Liver (tissue), 9 donors: ENCODE measurements around the gene NCR2. TPM values are rescaled to one million over a fixed set of nuclear protein-coding genes. Genes with fewer than 3 reads are reported as not detected.

ENCODE experiments used
- DNase-seq: peaks from one replicate; pipeline ENCODE4 v3.0.0-alpha.2; 2017; ENCODE audit warnings: low spot score
- H3K27ac ChIP-seq, 2 donors: one replicate each; pipeline ENCODE4 v1.7.0; 2013; ENCODE audit warnings: inconsistent platforms in 2 of 2, low read length in 2 of 2, control low read depth in 1 of 2, low read depth in 1 of 2, mild to moderate bottlenecking in 1 of 2
- H3K27me3 ChIP-seq, 4 donors: one replicate each; pipeline versions ENCODE4 v1.6.1 to v1.7.0; 2013; ENCODE audit warnings: low read length in 3 of 4, inconsistent platforms in 1 of 4, mild to moderate bottlenecking in 1 of 4, moderate library complexity in 1 of 4; ENCODE audit not compliant: control insufficient read depth in 4 of 4, insufficient read depth in 4 of 4
- H3K36me3 ChIP-seq, 4 donors: one replicate each; pipeline versions ENCODE4 v1.6.1 to v1.7.0; 2013; ENCODE audit warnings: low read length in 3 of 4, mild to moderate bottlenecking in 3 of 4, low read depth in 1 of 4, moderate library complexity in 1 of 4; ENCODE audit not compliant: control insufficient read depth in 4 of 4, insufficient read depth in 3 of 4
- H3K4me1 ChIP-seq, 4 donors: one replicate each; pipeline versions ENCODE4 v1.6.1 to v1.7.0; 2013; ENCODE audit warnings: low read length in 3 of 4, mild to moderate bottlenecking in 3 of 4, moderate library complexity in 1 of 4; ENCODE audit not compliant: control insufficient read depth in 4 of 4, insufficient read depth in 4 of 4
- H3K4me3 ChIP-seq, 3 donors: one replicate each; pipeline versions ENCODE4 v1.6.1 to v1.7.0; 2013; ENCODE audit warnings: low read length in 3 of 3, control low read depth in 1 of 3, low read depth in 1 of 3, mild to moderate bottlenecking in 1 of 3
- H3K9ac ChIP-seq, 2 donors: one replicate each; pipeline ENCODE4 v1.7.0; 2013; ENCODE audit warnings: low read length in 2 of 2, mild to moderate bottlenecking in 2 of 2, moderate library complexity in 2 of 2, control low read depth in 1 of 2, low read depth in 1 of 2
- H3K9me3 ChIP-seq, 4 donors: one replicate each; pipeline versions ENCODE4 v1.6.1 to v1.7.0; 2013; ENCODE audit warnings: low read length in 3 of 4; ENCODE audit not compliant: control insufficient read depth in 4 of 4
- CTCF ChIP-seq: fragments of 150-350 bp; IDR thresholded peaks from 2 replicates; pipeline ENCODE4 v1.5.1; 2017; ENCODE audit warnings: improper control_type of control experiment, low read depth, low read length; ENCODE audit not compliant: missing input control
- FOXA1 ChIP-seq: IDR thresholded peaks from 2 replicates; pipeline ENCODE4 v1.6.1; 2016; ENCODE audit warnings: antibody characterized with exemption
- HNF4A ChIP-seq, 2 donors: conservative IDR thresholded peaks; 2 replicates each; pipeline ENCODE4 v1.6.1; 2016; ENCODE audit warnings: antibody characterized with exemption in 2 of 2, mild to moderate bottlenecking in 2 of 2
- JUND ChIP-seq, 2 donors: IDR thresholded peaks; 2 replicates each; pipeline ENCODE4 v1.6.1; 2016; ENCODE audit warnings: antibody characterized with exemption in 2 of 2
- NR2F2 ChIP-seq: IDR thresholded peaks from 2 replicates; pipeline ENCODE4 v1.6.1; 2016; ENCODE audit warnings: antibody characterized with exemption
- REST ChIP-seq: IDR thresholded peaks from 2 replicates; pipeline ENCODE4 v1.6.1; 2016; ENCODE audit warnings: antibody characterized with exemption, mild to moderate bottlenecking
- TAF1 ChIP-seq: conservative IDR thresholded peaks from 2 replicates; pipeline ENCODE4 v1.6.1; 2016; ENCODE audit warnings: antibody characterized with exemption, mild to moderate bottlenecking
- ZBTB33 ChIP-seq: IDR thresholded peaks from 2 replicates; pipeline ENCODE4 v1.6.1; 2016; ENCODE audit warnings: antibody characterized with exemption
- WGBS: extraction: QIAGEN DNeasy Blood & Tissue Kit; methylation state at CpG from one replicate; pipeline ENCODE4 v1.1.7; 2013; 5-methylcytosine and 5-hydroxymethylcytosine counted together
- polyA plus RNA-seq, 2 donors: library from polyadenylated mRNA; stranded (reverse) in 1 of 2; unstranded in 1 of 2; fragments of 200-250 nt in 1 of 2; fragments of >200 nt in 1 of 2; fragmentation: Nextera tagmentation in 1 of 2; extraction: Ambion mirVana in 1 of 2; gene quantifications; one replicate each; pipeline versions ENCODE4 v1.2.1 to v1.2.3, GENCODE V29; 2013 to 2015
- total RNA-seq, 2 donors: library from RNA; depleted of rRNA; stranded (reverse); fragments of >200 nt; gene quantifications; one replicate each; pipeline ENCODE4 v1.2.3, GENCODE V29; 2014
- donor health status: healthy.
- donor health status: healthy.
- donor health status: healthy.
- donor health status: healthy.
- donor health status: healthy.

The NCR2 gene
- total and polyA plus RNA-seq, 4 donors, result not detected

- H3K4me1 ChIP-seq, result no peaks in the 10 kb centered on the region
- TF ChIP-seq JUND (IDR thresholded peaks at IDR 0.05), result no peak
- no peak for TF ChIP-seq NR2F2
- TF ChIP-seq REST, result no peak
- TF ChIP-seq HNF4A (conservative IDR thresholded peaks at IDR 0.05), result no peak
- TF ChIP-seq TAF1, result no peak
- H3K27ac ChIP-seq, result no peak overlapping the region
- no peaks in the 10 kb centered on the region for H3K9me3 ChIP-seq
- no peaks in the 10 kb centered on the region for H3K36me3 ChIP-seq
- WGBS, result 65% methylated on average over 4 of the region's 4 CpGs
- no peak overlapping the region for H3K9ac ChIP-seq
- peaks cover 0 to 4% (median 0%) of the 10 kb centered on the region in 4 donors for H3K27me3 ChIP-seq
- no peak overlapping the region for H3K4me3 ChIP-seq
- no peak for DNase-seq
Measured at GRCh38 chr6:41337709-41338108, 2.3 kb downstream of the NCR2 start.

- no peaks in the 10 kb centered on the region for H3K36me3 ChIP-seq
- H3K9ac ChIP-seq, result no peak overlapping the region
- WGBS, result 67% methylated on average over 4 of the region's 4 CpGs
- H3K4me1 ChIP-seq, result no peaks in the 10 kb centered on the region
- no peak for TF ChIP-seq NR2F2
- no peak for TF ChIP-seq JUND (IDR thresholded peaks at IDR 0.05)
- TF ChIP-seq REST, result no peak
- no peak for TF ChIP-seq ZBTB33
- TF ChIP-seq TAF1, result no peak
- no peak for TF ChIP-seq CTCF
- TF ChIP-seq FOXA1, result no peak
- H3K4me3 ChIP-seq, result no peak overlapping the region
- H3K9me3 ChIP-seq, result no peaks in the 10 kb centered on the region
- H3K27ac ChIP-seq, result no peak overlapping the region
- no peak for DNase-seq
- H3K27me3 ChIP-seq, result peaks cover 0 to 4% (median 0%) of the 10 kb centered on the region in 4 donors
Measured at GRCh38 chr6:41338659-41339058, 3.3 kb downstream of the NCR2 start.
